ENCODE data around the gene HOXA13.

HOXA13 gene

DNA sequence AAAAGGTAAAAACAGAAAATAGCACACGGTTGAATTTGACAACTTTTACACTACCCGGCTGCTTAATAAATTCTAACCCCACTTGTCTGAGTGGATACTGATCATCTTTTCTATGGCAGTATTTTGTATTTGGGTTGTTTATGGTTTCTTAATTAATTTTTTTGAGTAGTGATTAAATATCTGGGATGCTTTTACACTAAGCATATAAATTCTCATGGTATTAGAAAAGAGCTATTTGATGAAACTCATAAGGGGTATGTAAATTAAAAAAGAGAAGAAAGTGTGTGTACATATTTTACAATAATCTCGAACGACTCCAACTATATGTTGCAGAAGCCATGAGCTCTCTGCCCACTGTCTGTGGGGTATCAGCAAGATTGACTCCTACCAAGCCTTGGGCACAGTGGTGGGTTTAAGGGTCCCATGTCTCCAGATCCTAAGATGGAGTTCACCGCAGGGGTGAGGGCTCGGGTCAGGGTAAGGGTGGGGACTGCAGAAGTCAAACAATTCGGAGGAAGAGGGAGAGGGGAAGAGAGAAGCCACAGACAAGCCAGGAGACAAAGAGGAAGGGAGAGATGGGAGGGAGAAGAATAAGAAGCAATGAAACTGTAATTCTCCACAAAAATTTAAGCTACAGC is 7.6 kb upstream of the HOXA13 start:
- no peak for DNase-seq (ENCODE audit: low spot score)

DNA sequence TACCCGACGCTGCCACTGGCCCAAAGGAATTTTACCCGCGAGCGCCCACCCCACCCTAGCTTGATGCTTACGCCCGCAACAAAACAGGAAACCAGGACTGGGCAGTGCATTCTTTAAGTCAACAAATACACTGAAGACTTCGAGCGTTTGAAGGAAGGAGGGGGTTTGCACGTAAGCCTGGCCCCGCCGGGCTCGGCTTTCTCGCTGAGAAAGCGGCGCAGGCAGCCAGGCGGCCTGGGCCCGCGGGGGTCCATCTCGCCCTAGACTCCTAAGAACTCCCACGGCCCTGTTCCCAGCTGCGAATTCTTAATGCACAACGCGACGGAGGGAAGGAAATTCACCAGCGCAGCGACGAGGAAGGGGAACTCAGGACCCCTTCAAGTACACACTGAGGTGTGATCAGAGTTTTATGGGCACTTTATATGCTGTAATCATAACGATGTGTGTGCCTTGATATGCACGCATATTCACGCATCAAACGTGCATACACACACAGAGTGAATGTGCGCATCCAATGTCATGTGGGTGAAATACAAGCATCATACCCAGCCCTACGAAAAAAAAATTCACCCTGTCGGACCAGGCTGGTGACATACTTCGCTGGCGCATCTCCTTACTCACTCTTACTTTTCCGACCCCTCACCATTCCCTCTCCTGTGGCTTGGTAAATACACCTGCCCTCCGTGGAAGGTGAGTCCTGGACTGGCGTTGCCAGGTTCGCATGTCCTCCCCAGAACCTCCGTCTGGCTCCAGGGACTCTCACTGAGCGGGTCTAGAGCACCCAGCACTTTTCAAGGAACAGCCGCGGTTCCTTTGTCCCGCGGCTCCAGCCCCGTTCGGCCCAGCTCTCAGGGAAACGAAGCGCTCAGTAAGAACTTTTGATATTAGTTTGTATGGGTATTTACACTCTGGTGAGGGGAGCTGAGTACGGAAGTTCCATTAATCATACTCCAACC is 5.7 kb upstream of the HOXA13 start:
- DNase-seq (ENCODE audit: low spot score) = no peak

DNA sequence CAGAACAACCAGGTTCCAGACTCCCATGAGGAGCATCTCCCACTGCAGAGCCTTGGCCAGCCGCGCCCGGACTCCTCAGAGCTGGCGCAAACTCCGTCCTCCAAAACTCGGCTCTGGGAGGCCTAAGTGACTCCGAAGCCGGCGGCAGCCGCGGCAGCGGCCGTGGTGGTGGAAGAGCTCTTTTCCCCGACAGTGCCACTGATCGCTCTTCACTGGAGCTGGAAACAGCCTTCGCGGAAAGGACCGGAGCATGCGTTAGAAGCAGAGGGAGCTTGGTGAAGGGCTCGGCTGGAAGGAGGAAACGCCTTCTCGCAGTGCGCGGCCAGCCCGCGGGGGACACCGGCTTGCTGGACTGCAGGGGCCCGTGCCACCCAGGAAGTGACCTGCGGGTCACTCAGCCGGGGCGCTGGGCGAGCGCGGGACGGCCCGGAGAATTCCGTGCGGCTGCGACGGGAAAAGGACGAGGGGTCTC is 5.0 kb upstream of the HOXA13 start:
- DNase-seq (ENCODE audit: low spot score) = no peak

- no peak for DNase-seq (ENCODE audit: low spot score)
Observed at GRCh38 chr7:27203964-27204594, 4.2 kb upstream of the HOXA13 start.

DNA sequence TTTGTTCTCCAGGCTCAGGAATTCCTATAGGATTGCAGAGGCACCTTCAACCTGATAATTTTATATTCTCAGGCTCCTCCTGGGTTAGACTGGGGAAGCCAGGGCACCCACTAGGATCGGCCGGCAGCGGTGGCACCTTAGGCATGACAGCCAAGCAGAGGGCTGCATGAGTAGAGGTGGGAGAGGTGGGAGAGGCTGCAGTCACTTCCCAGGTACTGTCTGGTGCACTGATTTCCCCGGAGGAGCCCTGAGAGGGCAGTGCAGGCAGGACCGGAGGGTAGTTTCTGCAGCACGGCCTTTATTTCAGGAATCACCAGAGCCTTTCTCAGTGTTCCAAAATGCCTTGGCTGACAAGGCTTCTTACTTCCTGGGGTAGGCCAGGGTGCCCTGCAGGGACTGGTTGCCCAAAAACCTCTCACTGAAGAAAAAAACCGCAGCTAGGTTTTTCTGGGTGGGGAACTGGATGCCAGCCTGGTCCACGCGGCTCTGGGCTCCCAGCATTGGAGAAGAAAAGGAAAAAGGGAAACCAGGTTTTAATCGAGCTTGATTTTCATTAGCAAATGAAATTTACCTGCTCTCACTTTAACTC is 3.6 kb upstream of the HOXA13 start:
- no peak for DNase-seq (ENCODE audit: low spot score)

- DNase-seq (ENCODE audit: low spot score) = no peak
Observed at GRCh38 chr7:27202862-27203134, 2.9 kb upstream of the HOXA13 start.

GRCh38 chr7:27202018-27202861 is 2.3 kb upstream of the HOXA13 start:
- no peak for DNase-seq (ENCODE audit: low spot score)

GRCh38 chr7:27201580-27202017 is 1.7 kb upstream of the HOXA13 start:
- no peak for DNase-seq (ENCODE audit: low spot score)

GRCh38 chr7:27200761-27201579 is 1.1 kb upstream of the HOXA13 start:
- DNase-seq (ENCODE audit: low spot score) = no peak

- DNase-seq (ENCODE audit: low spot score) = no peak
Observed at GRCh38 chr7:27198871-27199801, 755 bp downstream of the HOXA13 start.

- no peak for DNase-seq (ENCODE audit: low spot score)
Observed at GRCh38 chr7:27198138-27198841, 1.6 kb downstream of the HOXA13 start.

- no peak for DNase-seq (ENCODE audit: low spot score)
Observed at GRCh38 chr7:27197137-27198042, 2.5 kb downstream of the HOXA13 start.

- peak; percentile 82 for DNase-seq (ENCODE audit: low spot score)
Observed at GRCh38 chr7:27196287-27196767, 3.6 kb downstream of the HOXA13 start.

GRCh38 chr7:27194686-27195379 is 5.1 kb downstream of the HOXA13 start:
- DNase-seq (ENCODE audit: low spot score) = no peak

GRCh38 chr7:27194002-27194352 is 5.9 kb downstream of the HOXA13 start:
- DNase-seq (ENCODE audit: low spot score) = no peak

DNA sequence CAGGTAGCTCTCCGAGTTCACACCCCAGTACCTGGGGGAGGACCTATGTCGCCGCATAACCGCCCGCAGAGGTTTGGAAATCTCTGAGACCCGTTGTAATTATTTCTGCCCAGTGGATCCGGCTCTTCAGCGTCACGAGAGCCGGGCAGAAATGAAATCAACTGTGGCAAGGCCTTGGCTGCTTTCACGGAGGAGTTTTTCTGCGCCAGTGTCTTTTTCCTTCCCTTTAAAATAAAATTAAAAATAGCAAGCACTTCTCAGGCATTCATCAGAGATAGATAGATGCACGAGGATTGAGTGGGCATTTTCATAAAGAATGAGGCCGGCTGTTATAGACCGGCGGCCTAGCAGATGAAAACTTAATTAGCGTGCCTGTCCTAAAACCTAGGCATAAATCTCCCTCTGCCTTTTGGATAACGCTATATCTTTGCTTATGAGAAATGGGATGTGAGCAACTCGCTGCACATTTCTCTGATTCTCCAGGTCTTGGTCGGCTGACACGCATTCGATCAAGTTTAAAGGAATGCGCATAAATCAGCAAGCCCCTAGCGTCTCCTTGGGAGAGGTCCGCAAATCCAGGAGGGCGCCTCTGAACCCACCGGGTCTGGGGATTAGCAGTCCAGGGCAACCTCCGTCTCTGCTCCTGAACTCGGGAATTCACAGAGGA is 6.4 kb downstream of the HOXA13 start:
- DNase-seq (ENCODE audit: low spot score) = no peak

Measured in CD4-positive, alpha-beta T cell treated with Interleukin-15 for 4 hours (primary cell).